Esophagus squamous epithelium (tissue), 4 donors: Measurements from ENCODE around the gene CELA3B.

Experiments
- CTCF ChIP-seq, 6 experiments: fragments of 450-650 bp in 4 of 6; fragments of 200-600 bp in 2 of 6; sonication (generic) in 2 of 6; IDR thresholded peaks; one replicate each; pipeline ENCODE4 v1.5.1; 2016 to 2019; ENCODE audit warnings: antibody characterized with exemption in 6 of 6, mild to moderate bottlenecking in 4 of 6, moderate library complexity in 4 of 6
- POLR2A ChIP-seq, 4 donors: fragments of 450-650 bp; IDR thresholded peaks; one replicate each; pipeline ENCODE4 v1.6.1; 2017; ENCODE audit warnings: antibody characterized with exemption in 4 of 4, mild to moderate bottlenecking in 4 of 4, moderate library complexity in 3 of 4

DNA sequence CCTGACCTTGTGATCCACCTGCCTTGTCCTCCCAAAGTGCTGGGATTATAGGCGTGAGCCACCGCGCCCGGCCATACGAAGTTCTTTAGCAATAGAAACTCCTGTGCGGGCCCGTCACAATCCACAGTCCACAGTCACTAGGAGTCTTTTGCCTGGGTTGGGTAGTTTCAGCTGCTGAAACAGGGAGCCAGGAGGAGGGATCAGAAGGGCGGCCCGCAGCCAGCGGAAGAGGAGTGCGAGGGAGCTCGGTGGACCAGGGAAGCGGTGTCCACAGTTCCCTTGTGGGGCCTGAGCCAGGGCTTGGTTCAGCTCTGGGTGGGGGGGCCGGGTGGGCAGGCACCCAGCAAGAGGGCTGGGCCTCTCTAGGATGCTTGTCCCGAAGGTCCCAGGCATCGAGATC, 21.8 kb upstream of the CELA3B start:
- TF ChIP-seq CTCF (IDR thresholded peaks at IDR 0.05) (no peak), POLR2A (IDR thresholded peaks at IDR 0.05) (no peak)
